Transverse colon (tissue), 4 donors: ENCODE measurements around the gene WDR5. TPM values are rescaled to one million over a fixed set of nuclear protein-coding genes. Genes with fewer than 3 reads are reported as not detected.

Source experiments
- DNase-seq: peaks from one replicate; pipeline ENCODE4 v3.0.0-alpha.2; 2019
- H3K27ac ChIP-seq, 4 donors: fragments of 200-600 bp; sonication (generic); 2 replicates each; pipeline ENCODE4 v1.5.1; 2016 to 2018; ENCODE audit warnings: inconsistent platforms in 4 of 4
- H3K27me3 ChIP-seq: fragments of 200-600 bp; sonication (generic); 2 replicates; pipeline ENCODE4 v1.5.1; 2017; ENCODE audit warnings: inconsistent platforms
- H3K36me3 ChIP-seq, 4 donors: fragments of 200-600 bp; sonication (generic); 2 replicates each; pipeline ENCODE4 v1.5.1; 2017 to 2019; ENCODE audit warnings: inconsistent platforms in 4 of 4
- H3K4me1 ChIP-seq, 4 donors: fragments of 200-600 bp; sonication (generic); 2 replicates each; pipeline ENCODE4 v1.5.1; 2017 to 2020; ENCODE audit warnings: inconsistent platforms in 4 of 4
- H3K4me3 ChIP-seq, 4 donors: fragments of 200-600 bp; sonication (generic); 1 replicate in 1 of 4; 2 replicates in 3 of 4; pipeline versions ENCODE4 v1.5.1 to v1.6.1; 2017 to 2019; ENCODE audit warnings: inconsistent platforms in 4 of 4
- H3K9me3 ChIP-seq, 2 donors: fragments of 200-600 bp; sonication (generic); 2 replicates each; pipeline ENCODE4 v1.5.1; 2017 to 2019; ENCODE audit warnings: inconsistent platforms in 2 of 2
- EP300 ChIP-seq: sonication (generic); formaldehyde crosslinking; IDR thresholded peaks from one replicate; pipeline ENCODE4 v1.6.1; 2017; ENCODE audit warnings: antibody characterized with exemption, low read depth
- POLR2A ChIP-seq: fragments of 450-650 bp; IDR thresholded peaks from one replicate; pipeline ENCODE4 v1.6.1; 2016; ENCODE audit warnings: antibody characterized with exemption, mild to moderate bottlenecking, moderate library complexity
- POLR2AphosphoS5 ChIP-seq, 3 donors: sonication (generic); formaldehyde crosslinking; IDR thresholded peaks; one replicate each; pipeline ENCODE4 v1.6.1; 2016; ENCODE audit warnings: antibody characterized with exemption in 3 of 3
- WGBS, 2 donors: methylation state at CpG; one replicate each; pipeline ENCODE4 v1.1.5; 2018; ENCODE audit warnings: low coverage in 1 of 2; 5-methylcytosine and 5-hydroxymethylcytosine counted together
- in situ Hi-C, 4 donors: fragments of 200-750 bp; cut with MboI; loops; one replicate each; pipeline versions ENCODE4 v1.15.0 to v1.15.1; 2017; ENCODE audit warnings: low sequenced_read_pairs in 3 of 4, low pct_ligation_motif_present in 1 of 4, low pct_unique_long_range_greater_than_20kb in 1 of 4
- intact Hi-C: fragments of 100-400 bp; cut with DNase I; formaldehyde crosslinking; loops from one replicate; pipeline ENCODE4 v1.15.1; 2023; ENCODE audit warnings: low total_unique reads
- total RNA-seq, 4 donors: library from RNA; depleted of rRNA; stranded (reverse); fragments of >200 nt; gene quantifications; one replicate each; pipeline ENCODE4 v1.1.0, GENCODE V29; 2016
- TF ChIP-seq, protein P1 (sequence below), 5 experiments: fragments of 200-600 bp in 3 of 5; fragments of 450-650 bp in 2 of 5; sonication (generic) in 3 of 5; IDR thresholded peaks; 1 replicate in 2 of 5; 2 replicates in 3 of 5; pipeline ENCODE4 v1.5.1; 2016 to 2017; ENCODE audit warnings: antibody characterized with exemption in 5 of 5, inconsistent platforms in 3 of 5, mild to moderate bottlenecking in 2 of 5, moderate library complexity in 1 of 5

Gene WDR5
- total RNA-seq, 4 donors from 2014 or later, result 8.2 to 95.7 (median 16.3) TPM

DNA sequence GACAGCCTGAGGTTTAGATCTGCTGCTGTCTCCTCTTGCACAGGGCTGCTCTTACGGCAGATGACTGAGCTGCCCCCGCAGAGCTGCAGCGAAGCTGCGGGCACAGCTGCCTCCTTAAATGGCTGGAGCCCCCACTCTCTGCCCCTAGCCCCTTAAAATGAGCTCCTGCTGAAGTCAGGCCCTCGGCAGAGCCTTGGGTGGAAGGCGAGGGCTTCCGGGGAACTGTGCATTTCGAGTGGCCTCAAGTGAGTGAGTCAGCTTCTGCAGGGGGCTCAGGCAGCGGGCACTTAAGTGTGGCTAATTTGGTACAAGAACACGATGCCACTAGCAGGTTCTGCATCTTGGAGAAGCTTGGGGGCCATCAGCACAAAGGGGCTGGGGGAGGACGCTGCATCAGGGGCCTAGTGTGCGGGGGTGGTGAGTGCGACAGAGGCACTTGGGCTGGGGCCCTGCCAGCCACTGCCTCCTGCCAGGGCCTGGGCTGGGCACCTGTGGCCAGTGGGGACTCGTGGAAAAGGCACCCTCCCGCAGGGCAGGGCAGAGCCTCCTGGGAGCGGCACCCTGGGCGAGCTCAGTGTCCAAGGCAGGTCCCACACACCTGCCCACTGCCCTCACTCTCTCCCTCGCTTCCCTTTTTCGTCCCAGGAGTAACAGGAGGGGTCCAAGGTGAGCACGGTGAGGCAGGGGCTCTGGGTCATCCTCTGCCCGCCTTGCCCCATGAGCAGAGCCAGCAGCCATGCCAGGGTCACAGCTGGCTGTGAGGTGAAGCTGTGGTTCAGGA is 57.3 kb downstream of the WDR5 start:
- DNase-seq, result no peak
- intact Hi-C loops (no loop called here), in situ Hi-C loops (loop anchor here in 2 of 4 donors (25.0 kb wide), 1 partner anchor 119 kb away; no protein-coding TSS in a partner anchor)
- Histone ChIP-seq H3K27me3 (peaks cover 18% of the 10 kb centered on the region), H3K9me3 (no peaks in the 10 kb centered on the region), H3K36me3 (no peaks in the 10 kb centered on the region), H3K4me1 (peaks cover 6 to 11% (median 7%) of the 10 kb centered on the region in 4 donors), H3K4me3 (no peak overlapping the region), H3K27ac (no peak overlapping the region)
- no peak for TF ChIP-seq POLR2AphosphoS5 (IDR thresholded peaks at IDR 0.05)
- TF ChIP-seq POLR2A, result no peak
- TF ChIP-seq, protein P1, sequence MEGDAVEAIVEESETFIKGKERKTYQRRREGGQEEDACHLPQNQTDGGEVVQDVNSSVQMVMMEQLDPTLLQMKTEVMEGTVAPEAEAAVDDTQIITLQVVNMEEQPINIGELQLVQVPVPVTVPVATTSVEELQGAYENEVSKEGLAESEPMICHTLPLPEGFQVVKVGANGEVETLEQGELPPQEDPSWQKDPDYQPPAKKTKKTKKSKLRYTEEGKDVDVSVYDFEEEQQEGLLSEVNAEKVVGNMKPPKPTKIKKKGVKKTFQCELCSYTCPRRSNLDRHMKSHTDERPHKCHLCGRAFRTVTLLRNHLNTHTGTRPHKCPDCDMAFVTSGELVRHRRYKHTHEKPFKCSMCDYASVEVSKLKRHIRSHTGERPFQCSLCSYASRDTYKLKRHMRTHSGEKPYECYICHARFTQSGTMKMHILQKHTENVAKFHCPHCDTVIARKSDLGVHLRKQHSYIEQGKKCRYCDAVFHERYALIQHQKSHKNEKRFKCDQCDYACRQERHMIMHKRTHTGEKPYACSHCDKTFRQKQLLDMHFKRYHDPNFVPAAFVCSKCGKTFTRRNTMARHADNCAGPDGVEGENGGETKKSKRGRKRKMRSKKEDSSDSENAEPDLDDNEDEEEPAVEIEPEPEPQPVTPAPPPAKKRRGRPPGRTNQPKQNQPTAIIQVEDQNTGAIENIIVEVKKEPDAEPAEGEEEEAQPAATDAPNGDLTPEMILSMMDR (IDR thresholded peaks at IDR 0.05), result no peak
- TF ChIP-seq EP300, result no peak
- 80% methylated on average over 21 of the region's 21 CpGs; no CpG with 5 or more reads in 1 of the 2 donors for WGBS, 2 donors

DNA sequence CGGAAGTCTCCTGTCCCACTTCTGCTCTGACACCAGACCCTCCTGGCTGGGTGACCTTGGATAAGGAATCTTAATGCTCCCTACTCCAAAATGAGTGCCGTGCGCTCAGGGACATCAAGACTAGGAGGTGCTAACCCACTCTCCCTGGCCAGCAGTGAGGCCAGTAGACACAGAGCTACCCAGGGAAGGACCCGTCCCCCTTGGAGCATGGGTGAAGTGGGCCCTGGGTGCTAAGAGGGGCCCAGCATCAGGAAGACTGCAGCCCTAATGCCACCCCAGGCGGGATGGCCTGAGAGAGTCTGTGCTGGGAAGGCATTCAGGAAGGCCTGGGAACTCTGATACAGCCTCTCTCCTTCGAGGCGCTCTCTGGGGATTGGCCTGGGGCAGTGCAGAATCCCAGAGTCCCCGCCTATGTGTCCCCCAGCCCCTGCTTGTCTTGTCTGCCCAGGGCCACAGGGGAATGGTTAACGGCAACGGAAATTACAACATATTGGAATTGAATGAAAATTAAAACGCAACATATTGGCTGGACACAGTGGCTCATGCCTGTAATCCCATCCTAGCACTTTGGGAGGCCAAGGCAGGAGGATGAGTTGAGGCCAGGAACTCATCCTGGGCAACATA is 58.1 kb downstream of the WDR5 start:
- no peaks in the 10 kb centered on the region for H3K9me3 ChIP-seq
- TF ChIP-seq, protein P1 (IDR thresholded peaks at IDR 0.05), result no peak
- TF ChIP-seq EP300 (no peak), POLR2A (no peak), POLR2AphosphoS5 (IDR thresholded peaks at IDR 0.05) (no peak)
- H3K27ac ChIP-seq, result no peak overlapping the region
- intact Hi-C loops (no loop called here), in situ Hi-C loops (loop anchor here in 2 of 4 donors (25.0 kb wide), 1 partner anchor 118 kb away; no protein-coding TSS in a partner anchor)
- peaks cover 0 to 2% (median under 1%) of the 10 kb centered on the region in 4 donors for H3K4me1 ChIP-seq
- H3K4me3 ChIP-seq, result no peak overlapping the region
- H3K36me3 ChIP-seq, result no peaks in the 10 kb centered on the region
- 91 to 100% methylated on average over 2 to 11 of the region's 11 CpGs for WGBS, 2 donors
- H3K27me3 ChIP-seq, result peaks cover 9% of the 10 kb centered on the region
- DNase-seq, result no peak

DNA sequence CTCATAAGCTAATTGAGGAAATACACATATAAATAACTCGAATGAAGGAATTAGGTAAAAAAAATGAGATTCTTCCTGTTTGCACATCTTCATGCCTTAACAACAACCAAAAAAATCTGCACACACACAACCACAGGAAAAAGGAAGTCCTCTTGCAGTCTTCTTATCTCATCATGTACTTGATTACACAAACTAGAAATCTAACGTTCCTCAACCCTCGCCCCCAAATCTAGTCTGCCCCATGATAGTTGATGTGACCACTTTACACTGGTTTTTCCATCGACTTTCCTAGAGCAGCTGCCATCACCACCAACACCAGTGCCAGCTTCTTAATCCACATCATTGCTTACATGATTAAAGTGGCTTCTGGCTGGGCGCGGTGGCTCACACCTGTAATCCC is 59.7 kb downstream of the WDR5 start:
- Histone ChIP-seq H3K27ac (no peak overlapping the region), H3K4me3 (no peak overlapping the region), H3K36me3 (no peaks in the 10 kb centered on the region), H3K4me1 (no peaks in the 10 kb centered on the region), H3K27me3 (no peaks in the 10 kb centered on the region), H3K9me3 (no peaks in the 10 kb centered on the region)
- intact Hi-C loops, result no loop called here
- in situ Hi-C loops, result loop anchor here in 2 of 4 donors (25.0 kb wide), 1 partner anchor 117 kb away; no protein-coding TSS in a partner anchor
- no peak for TF ChIP-seq POLR2AphosphoS5 (IDR thresholded peaks at IDR 0.05)
- 36 to 53% methylated on average over 4 to 6 of the region's 6 CpGs for WGBS, 2 donors
- no peak for DNase-seq

DNA sequence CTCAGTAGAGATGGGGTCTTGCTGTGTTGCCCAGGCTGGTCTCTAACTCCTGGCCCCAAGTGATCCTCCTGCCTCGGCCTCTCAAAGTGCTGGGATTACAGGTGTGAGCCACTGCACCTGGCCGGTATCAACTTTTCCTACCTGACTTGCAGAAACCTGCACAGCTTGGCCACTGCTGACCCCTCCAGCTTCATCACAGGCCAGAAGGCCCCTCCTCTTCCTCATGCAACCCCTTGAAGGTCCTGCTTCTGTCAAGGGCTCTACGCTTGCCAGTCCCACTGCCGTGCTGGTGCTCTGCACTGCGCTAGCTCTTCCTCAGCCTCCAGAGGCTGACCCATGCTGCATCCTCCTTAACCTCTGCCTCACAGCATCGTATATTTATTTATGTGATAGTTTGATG is 61.0 kb downstream of the WDR5 start:
- TF ChIP-seq, protein P1 (IDR thresholded peaks at IDR 0.05), result no peak
- TF ChIP-seq POLR2A, result no peak
- no peak for TF ChIP-seq POLR2AphosphoS5 (IDR thresholded peaks at IDR 0.05)
- no peak for TF ChIP-seq EP300
- Histone ChIP-seq H3K4me3 (no peak overlapping the region), H3K9me3 (no peaks in the 10 kb centered on the region), H3K27ac (no peak overlapping the region), H3K36me3 (no peaks in the 10 kb centered on the region), H3K4me1 (no peaks in the 10 kb centered on the region), H3K27me3 (no peaks in the 10 kb centered on the region)
- DNase-seq, result no peak
- intact Hi-C loops, result no loop called here
- in situ Hi-C loops, result loop anchor here in 2 of 4 donors (25.0 kb wide), 1 partner anchor 115 kb away; no protein-coding TSS in a partner anchor
- 82 to 88% methylated on average over 3 to 6 of the region's 6 CpGs for WGBS, 2 donors
